GM18511 (cell line): ENCODE measurements around the gene AHSP.
"Not testable (repeated sequence)": the region's sequence is repeated elsewhere in the genome, so short reads cannot be mapped to it uniquely, and the experiment has no call there.

Experiments used
- ATAC-seq: cut with Tn5 transposase; IDR thresholded peaks from one replicate; pipeline ENCODE4 v1.9.1; 2021; ENCODE audit warnings: mild to moderate bottlenecking, moderate library complexity; ENCODE audit not compliant: unreplicated experiment

Gene AHSP

GRCh38 chr16:31499928-31500327 is 27.8 kb upstream of the AHSP start:
- no peak for ATAC-seq

DNA sequence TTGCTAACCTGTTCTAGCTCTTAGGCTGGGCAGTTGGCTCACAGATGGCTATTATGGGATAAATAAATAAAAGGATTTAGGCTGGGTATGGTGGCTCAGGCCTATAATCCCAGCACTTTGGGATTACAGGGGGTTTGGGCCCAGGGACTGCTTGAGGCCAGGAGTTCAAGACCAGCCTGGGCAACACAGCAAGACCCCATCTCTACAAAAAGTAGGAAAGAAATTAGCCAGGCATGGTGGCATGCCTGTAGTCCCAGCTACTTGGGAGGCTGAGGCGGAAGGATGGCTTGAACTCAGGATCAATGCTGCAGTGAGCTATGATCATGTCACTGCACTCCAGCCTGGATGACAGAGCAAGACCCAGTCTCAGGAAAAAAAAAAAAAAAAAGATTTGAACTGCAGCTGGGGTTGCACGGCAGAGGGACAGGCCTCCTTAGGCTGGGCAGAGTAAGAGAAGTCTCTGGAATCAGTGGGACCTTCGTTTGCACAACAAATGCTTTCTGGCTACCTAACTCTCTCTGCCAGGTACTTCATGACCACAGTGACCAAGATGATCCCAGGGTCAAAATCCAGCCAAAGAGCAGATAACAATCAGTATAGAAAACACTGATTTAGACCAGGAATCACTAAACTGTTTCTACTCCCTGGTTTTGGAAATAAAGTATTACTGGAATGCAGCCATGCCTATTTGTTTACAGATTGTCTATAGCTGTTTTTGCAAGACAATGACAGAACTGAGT is 26.3 kb upstream of the AHSP start:
- no peak for ATAC-seq

GRCh38 chr16:31501966-31502348 is 25.7 kb upstream of the AHSP start:
- no peak for ATAC-seq

- no peak for ATAC-seq
Observed at GRCh38 chr16:31502981-31503380, 24.7 kb upstream of the AHSP start.

DNA sequence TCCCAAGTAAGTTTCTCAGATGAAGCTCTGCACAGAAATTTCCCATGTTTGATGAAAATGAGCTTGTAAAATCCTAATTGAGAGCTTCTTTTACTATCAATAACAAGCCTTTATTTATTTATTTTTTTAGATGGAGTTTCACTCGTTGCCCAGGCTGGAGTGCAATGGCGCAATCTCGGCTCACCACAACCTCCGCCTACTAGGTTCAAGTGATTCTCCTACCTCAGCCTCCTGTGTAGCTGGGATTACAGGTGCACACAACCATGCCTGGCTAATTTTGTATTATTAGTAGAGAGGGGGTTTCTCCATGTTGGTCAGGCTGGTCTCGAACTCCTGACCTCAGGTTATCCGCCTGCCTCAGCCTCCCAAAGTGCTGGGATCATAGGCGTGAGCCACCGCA is 24.1 kb upstream of the AHSP start:
- not testable (repeated sequence) for ATAC-seq

DNA sequence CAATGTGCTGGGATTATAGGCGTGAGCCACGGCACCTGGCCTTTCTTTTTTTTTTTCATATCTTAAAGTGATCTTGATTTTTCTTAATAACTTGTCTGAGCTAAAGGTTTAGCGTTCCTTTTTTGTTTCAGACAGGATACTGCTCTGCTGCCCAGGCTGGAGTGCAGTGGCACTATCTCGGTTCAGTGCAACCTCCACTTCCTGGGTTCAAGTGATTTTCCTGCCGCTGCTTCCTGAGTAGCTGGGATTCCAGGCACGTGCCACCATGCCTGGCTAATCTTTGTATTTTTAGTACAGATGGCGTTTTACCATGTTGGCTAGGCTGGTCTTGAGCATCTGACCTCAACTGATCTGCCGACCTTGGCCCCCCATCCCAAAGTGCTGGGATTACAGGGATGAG is 23.5 kb upstream of the AHSP start:
- ATAC-seq, result no peak

GRCh38 chr16:31505483-31505882 is 22.2 kb upstream of the AHSP start:
- peak; percentile 41 for ATAC-seq

DNA sequence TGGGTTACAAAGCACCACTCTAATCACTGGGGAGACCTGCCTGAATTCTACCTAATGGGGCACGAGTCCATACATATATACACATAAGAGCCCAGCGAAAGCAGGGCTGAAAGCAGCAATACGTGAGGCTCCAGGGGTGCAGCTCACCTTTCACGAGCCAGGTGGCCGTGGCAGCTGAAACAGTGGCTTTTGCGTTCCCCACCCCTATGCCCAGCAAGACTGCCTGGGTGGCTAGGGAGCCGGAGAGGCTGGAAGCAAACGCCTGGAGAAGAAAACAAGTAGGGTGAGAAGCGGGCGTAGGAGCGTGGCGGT is 20.1 kb upstream of the AHSP start:
- ATAC-seq, result peak; percentile 6

- ATAC-seq, result peak; percentile 90
Observed at GRCh38 chr16:31507929-31508705, 19.6 kb upstream of the AHSP start, which contains the start of gene RUSF1. TSS of gene RUSF1 (minus strand) at chr16:31508391. CDS start at chr16:31508373, 18 bp downstream.

DNA sequence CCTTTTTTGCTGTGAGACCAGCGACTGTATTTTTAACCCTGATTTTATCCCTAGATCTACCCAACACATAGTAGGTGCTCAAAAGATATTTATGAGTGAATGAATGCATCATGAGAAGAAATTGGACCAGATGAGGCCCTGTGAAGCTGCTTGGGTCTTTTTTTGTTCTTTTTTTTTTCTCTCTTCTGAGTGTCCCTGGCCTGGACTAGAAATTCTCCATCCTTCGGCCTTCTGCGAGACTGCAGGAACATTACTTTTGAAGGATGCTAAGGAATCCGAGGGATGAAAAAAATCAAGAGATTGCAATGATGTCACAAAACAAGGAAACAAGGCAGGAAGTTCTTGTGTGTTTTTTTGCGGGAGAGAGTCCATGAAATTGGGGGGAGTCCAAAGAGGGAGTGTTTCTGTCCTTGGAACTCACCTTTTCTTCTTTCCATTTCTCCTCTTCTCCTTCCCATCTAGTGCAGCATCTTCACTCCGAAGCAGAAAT is 18.9 kb upstream of the AHSP start:
- peak; percentile 11 for ATAC-seq

GRCh38 chr16:31513126-31513525 is 14.6 kb upstream of the AHSP start:
- no peak for ATAC-seq

- no peak for ATAC-seq
Observed at GRCh38 chr16:31513884-31514283, 13.8 kb upstream of the AHSP start.

DNA sequence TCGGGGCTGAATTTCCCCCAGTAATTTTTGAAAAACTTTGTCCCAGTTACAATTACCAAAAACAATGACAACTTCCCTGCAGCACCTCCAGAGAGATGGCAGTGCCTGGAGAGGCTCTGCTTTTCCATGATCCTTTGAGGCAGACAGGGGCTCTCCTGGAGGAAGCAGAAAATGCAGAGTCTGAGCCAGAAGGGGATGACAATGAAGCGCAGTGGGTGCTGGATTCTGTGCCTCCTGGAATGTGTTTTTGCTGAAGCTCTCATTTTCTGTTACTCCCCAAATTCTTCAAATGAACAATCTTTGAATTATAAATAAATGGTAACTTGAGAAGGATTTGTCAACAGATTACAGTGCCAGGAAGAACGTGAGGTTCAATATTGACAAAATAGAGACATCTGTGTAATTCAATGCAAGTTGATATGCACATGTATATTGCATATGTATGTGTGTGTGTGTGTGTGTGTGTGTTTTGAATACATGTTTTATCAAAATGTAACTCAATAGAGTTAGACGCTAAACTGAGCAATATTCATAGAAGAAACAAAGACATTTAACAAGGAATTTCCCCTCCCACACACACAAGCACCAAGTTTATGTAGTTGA is 9.8 kb upstream of the AHSP start:
- no peak for ATAC-seq

DNA sequence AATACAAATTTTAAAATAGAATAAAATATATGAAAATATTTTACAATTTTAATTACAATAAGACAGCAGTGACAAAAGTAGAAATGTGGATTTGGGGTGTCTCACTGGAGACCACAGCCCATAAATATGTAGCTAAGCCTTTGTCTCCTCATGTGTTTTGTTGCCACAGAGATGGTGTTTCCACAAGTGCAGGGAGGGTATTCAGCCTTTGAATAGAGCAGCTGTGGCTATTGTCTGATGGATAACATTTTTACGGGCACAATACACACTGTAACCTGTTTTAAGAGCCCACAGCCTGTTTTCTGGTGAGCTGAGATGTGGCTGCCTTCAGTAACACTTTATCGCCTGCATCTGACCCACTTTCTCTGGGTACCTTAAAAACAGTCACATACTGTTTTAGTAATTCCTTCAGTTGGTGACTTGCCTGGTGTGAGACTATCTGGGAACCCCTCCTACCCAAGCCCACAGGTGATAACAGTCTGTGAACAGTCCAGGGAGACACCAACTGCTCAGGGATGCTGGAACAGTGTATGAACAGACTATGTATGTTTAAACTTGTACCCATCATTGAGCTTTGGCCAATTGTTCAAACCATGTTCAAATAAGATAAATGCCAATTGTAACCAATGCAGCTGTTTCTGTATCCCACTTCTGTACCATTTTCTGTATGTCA is 7.8 kb upstream of the AHSP start:
- no peak for ATAC-seq

GRCh38 chr16:31521368-31521767 is 6.3 kb upstream of the AHSP start:
- no peak for ATAC-seq

- ATAC-seq, result no peak
Observed at GRCh38 chr16:31522071-31522470, 5.6 kb upstream of the AHSP start.

- not testable (repeated sequence) for ATAC-seq
Observed at GRCh38 chr16:31523768-31524167, 3.9 kb upstream of the AHSP start.

DNA sequence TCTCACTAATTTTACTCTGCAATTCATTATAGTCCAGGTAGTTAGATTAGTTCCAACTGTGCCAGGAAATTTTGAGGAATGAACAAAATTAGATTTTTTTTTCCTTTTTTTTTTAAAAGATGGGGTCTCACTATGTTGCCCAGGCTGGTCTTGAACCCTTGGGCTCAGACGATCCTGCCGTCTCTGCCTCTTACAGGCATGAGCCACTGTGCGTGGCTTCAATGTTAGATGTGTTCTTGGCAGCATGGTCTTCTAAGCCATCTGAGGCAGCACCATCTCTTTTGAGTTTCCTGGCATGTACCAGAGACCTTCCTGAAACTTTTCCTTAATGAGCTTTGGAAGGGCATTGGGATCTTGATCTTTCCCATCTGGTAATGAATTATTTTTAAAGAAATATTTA is 2.6 kb upstream of the AHSP start:
- no peak for ATAC-seq

DNA sequence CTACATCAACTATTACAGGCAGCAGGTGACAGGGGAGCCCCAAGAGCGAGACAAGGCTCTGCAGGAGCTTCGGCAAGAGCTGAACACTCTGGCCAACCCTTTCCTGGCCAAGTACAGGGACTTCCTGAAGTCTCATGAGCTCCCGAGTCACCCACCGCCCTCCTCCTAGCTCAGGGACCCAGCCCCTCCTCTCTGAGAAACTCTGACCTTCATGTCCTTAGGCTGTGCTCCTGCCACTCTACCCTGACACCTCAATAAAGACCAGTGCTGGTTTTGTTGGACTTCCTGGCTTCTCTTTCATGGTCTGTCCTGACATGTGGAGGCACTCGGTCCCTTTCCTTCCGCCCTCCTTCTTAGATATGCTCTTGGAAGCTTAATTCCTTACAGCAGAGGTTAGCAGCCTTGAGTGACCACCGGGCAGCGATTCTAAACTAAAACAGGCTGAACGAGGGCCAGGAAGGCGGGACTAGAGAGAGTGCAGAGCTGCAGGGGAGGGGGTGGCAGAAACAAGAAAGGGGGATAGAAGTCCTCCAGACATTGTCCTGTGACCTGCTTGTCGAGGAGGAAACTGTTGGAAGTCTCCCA is 915 bp downstream of the AHSP start:
- no peak for ATAC-seq

- ATAC-seq, result no peak
Observed at GRCh38 chr16:31529108-31529936, 1.6 kb downstream of the AHSP start.
